Neural cell (in vitro differentiated cells): ENCODE data around the gene DYNLT5. TPM values are rescaled to one million over a fixed set of nuclear protein-coding genes. Genes with fewer than 3 reads are reported as not detected.

Source experiments
- H2AFZ ChIP-seq: fragments of 200-600, 300-800 bp; sonication (generic), shearing (Covaris generic); 2 replicates; pipeline ENCODE4 v1.6.0; 2014; ENCODE audit warnings: low read depth, mild to moderate bottlenecking, antibody characterized with exemption, low read length, moderate library complexity
- H3F3A ChIP-seq: fragments of 200-600 bp; shearing (Covaris generic); 2 replicates; pipeline ENCODE4 v1.6.1; 2016; ENCODE audit warnings: mild to moderate bottlenecking, moderate library complexity, mixed read lengths, antibody characterized with exemption, low read length; ENCODE audit not compliant: insufficient read depth, poor library complexity, severe bottlenecking
- H3K27ac ChIP-seq: fragments of 200-600, 300-800 bp; sonication (generic), shearing (Covaris generic); 2 replicates; pipeline ENCODE4 v1.5.1; 2014; ENCODE audit warnings: mild to moderate bottlenecking, low read length, moderate library complexity
- H3K27me3 ChIP-seq: fragments of 300-800, 200-600 bp; sonication (generic), shearing (Covaris generic); 2 replicates; pipeline ENCODE4 v1.6.0; 2014; ENCODE audit warnings: mild to moderate bottlenecking, low read depth, low read length, moderate library complexity; ENCODE audit not compliant: insufficient read depth
- H3K36me3 ChIP-seq: fragments of 300-800, 200-600 bp; sonication (generic), shearing (Covaris generic); 2 replicates; pipeline ENCODE4 v1.5.1; 2014; ENCODE audit warnings: mild to moderate bottlenecking, antibody characterized with exemption, low read length, moderate library complexity; ENCODE audit not compliant: insufficient read depth
- H3K4me2 ChIP-seq: fragments of 300-800, 200-600 bp; sonication (generic), shearing (Covaris generic); 2 replicates; pipeline ENCODE4 v1.6.0; 2014; ENCODE audit warnings: mild to moderate bottlenecking, low read length
- H3K4me3 ChIP-seq: fragments of 300-800, 200-600 bp; sonication (generic), shearing (Covaris generic); 2 replicates; pipeline ENCODE4 v1.5.1; 2014; ENCODE audit warnings: mild to moderate bottlenecking, low read length, moderate library complexity
- H3K79me2 ChIP-seq: fragments of 200-600 bp; shearing (Covaris generic); replicated peaks from 2 replicates; pipeline ENCODE4 v1.6.0; 2014; ENCODE audit warnings: mild to moderate bottlenecking, low read length, moderate library complexity; ENCODE audit not compliant: insufficient read depth
- H3K9ac ChIP-seq: fragments of 300-800, 200-600 bp; sonication (generic), shearing (Covaris generic); 2 replicates; pipeline ENCODE4 v1.6.1; 2016; ENCODE audit warnings: mild to moderate bottlenecking, low read length, mixed read lengths
- H3K9me2 ChIP-seq: fragments of 200-600 bp; shearing (Covaris generic); 2 replicates; pipeline ENCODE4 v1.6.1; 2016; ENCODE audit warnings: mild to moderate bottlenecking, low read length, mixed read lengths; ENCODE audit not compliant: insufficient read depth
- H3K9me3 ChIP-seq: fragments of 200-600, 300-800 bp; sonication (generic), shearing (Covaris generic); 2 replicates; pipeline ENCODE4 v1.6.1; 2016; ENCODE audit warnings: mild to moderate bottlenecking, mixed run types, low read length, moderate library complexity, mixed read lengths
- H4K20me1 ChIP-seq: fragments of 200-600 bp; shearing (Covaris generic); 2 replicates; pipeline ENCODE4 v1.6.1; 2016; ENCODE audit warnings: mild to moderate bottlenecking, mixed run types; ENCODE audit not compliant: insufficient read depth
- EP300 ChIP-seq: fragments of 450-650 bp; conservative IDR thresholded peaks from 2 replicates; pipeline ENCODE4 v1.6.1; 2014; ENCODE audit warnings: antibody characterized with exemption, mild to moderate bottlenecking, moderate library complexity; ENCODE audit not compliant: poor library complexity, severe bottlenecking
- EZH2 ChIP-seq: fragments of 200-600, 300-800 bp; shearing (Covaris generic), sonication (generic); IDR thresholded peaks from 2 replicates; pipeline ENCODE4 v1.6.1; 2014; ENCODE audit warnings: antibody characterized with exemption, low read length, borderline replicate concordance, mild to moderate bottlenecking; ENCODE audit not compliant: insufficient read depth, poor library complexity, severe bottlenecking
- MXI1 ChIP-seq: fragments of 450-650 bp; conservative IDR thresholded peaks from 2 replicates; pipeline ENCODE4 v1.6.1; 2014; ENCODE audit warnings: antibody characterized with exemption, mild to moderate bottlenecking; ENCODE audit not compliant: poor library complexity, severe bottlenecking
- POLR2AphosphoS5 ChIP-seq: IDR thresholded peaks from 2 replicates; pipeline ENCODE4 v1.6.1; 2012
- RAD21 ChIP-seq: fragments of 450-650 bp; conservative IDR thresholded peaks from 2 replicates; pipeline ENCODE4 v1.6.1; 2014; ENCODE audit warnings: antibody characterized with exemption, mild to moderate bottlenecking, moderate library complexity
- SMC3 ChIP-seq: fragments of 450-650 bp; conservative IDR thresholded peaks from 2 replicates; pipeline ENCODE4 v1.6.1; 2014; ENCODE audit warnings: antibody characterized with exemption, mild to moderate bottlenecking, moderate library complexity; ENCODE audit not compliant: poor library complexity
- TAF1 ChIP-seq: IDR thresholded peaks from 2 replicates; pipeline ENCODE4 v1.6.1; 2012; ENCODE audit warnings: low read depth
- polyA plus RNA-seq: library from polyadenylated mRNA; depleted of rRNA; stranded (reverse); fragments of >200 nt; gene quantifications from 2 replicates; pipeline ENCODE4 v1.2.3, GENCODE V29; 2014
- TF ChIP-seq, protein P1 (sequence below): fragments of 450-650 bp; IDR thresholded peaks from 2 replicates; pipeline ENCODE4 v1.5.1; 2014; ENCODE audit warnings: antibody characterized with exemption, mild to moderate bottlenecking, moderate library complexity; ENCODE audit not compliant: poor library complexity, severe bottlenecking
- TF ChIP-seq, protein P2 (sequence below): IDR thresholded peaks from 2 replicates; pipeline ENCODE4 v1.6.1; 2012; ENCODE audit warnings: borderline replicate concordance

Gene DYNLT5
- polyA plus RNA-seq, 1 donor from 2014 or later, result not detected

DNA sequence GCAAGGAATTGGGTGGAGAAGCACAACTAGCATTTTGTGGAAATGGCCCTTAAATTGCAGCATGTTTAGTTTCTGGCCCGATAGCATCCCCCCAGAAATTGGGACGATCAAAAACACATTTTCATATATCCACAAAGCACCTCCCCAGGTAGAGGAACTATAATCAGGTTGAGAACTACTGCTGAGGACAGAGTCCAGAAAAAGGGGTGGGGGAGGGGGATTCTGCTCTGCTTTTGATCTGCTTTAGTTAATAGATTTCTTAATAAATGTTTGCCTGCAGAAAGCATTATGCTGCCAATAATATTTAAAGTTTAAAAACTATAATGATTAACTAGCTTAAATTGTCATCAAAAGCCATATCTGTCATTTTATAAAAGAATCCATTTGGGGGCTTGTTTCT is 14.4 kb upstream of the DYNLT5 start:
- Histone ChIP-seq H3K9ac (no peak overlapping the region), H2AFZ (no peak overlapping the region), H3K27me3 (no peaks in the 10 kb centered on the region), H3K9me3 (no peaks in the 10 kb centered on the region), H3K27ac (no peak overlapping the region), H3K4me3 (no peak overlapping the region), H3K36me3 (no peaks in the 10 kb centered on the region), H3K79me2 (no peaks in the 10 kb centered on the region), H3K4me2 (no peak overlapping the region), H4K20me1 (no peaks in the 10 kb centered on the region), H3K9me2 (no peaks in the 10 kb centered on the region), H3F3A (no peaks in the 10 kb centered on the region)
- no peak for TF ChIP-seq POLR2AphosphoS5
- TF ChIP-seq, protein P1, sequence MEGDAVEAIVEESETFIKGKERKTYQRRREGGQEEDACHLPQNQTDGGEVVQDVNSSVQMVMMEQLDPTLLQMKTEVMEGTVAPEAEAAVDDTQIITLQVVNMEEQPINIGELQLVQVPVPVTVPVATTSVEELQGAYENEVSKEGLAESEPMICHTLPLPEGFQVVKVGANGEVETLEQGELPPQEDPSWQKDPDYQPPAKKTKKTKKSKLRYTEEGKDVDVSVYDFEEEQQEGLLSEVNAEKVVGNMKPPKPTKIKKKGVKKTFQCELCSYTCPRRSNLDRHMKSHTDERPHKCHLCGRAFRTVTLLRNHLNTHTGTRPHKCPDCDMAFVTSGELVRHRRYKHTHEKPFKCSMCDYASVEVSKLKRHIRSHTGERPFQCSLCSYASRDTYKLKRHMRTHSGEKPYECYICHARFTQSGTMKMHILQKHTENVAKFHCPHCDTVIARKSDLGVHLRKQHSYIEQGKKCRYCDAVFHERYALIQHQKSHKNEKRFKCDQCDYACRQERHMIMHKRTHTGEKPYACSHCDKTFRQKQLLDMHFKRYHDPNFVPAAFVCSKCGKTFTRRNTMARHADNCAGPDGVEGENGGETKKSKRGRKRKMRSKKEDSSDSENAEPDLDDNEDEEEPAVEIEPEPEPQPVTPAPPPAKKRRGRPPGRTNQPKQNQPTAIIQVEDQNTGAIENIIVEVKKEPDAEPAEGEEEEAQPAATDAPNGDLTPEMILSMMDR, result no peak

DNA sequence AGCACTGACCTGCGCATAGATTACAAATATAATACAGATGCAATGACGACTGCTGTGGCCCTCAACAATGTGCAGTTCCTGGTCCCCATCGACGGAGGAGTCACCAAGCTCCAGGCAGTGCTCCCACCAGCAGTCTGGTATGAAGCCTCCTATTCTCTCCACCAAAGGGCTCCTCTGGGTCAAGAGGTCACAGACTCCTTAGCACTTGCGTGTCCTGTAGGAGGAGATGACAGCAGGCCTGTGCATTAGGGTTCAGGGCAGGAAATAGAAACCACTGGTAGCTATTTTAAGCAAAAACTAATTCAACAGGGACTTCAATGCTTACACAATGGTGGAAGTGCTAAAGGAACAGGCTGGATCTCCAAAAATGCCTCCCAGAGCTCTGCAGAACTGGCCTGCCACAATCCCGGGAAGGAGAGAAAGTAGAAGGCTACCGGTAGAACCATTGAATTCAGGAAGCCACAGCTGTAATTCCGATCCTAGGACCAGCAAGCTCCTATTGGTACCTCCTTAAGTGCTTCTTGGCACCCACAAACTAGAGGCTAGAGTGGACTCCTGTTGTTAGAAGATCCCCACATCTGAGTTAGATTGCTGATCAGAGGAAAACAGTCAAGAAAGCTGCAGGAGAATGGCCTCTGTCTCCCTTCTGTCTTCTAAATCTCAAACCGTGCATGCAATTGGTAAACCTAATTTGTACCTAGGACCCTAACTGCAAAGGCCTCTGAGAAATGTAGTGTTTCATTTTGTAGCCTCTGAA is 12.7 kb upstream of the DYNLT5 start:
- H3K27ac ChIP-seq, result no peak overlapping the region
- H4K20me1 ChIP-seq, result no peaks in the 10 kb centered on the region
- H3K9ac ChIP-seq, result no peak overlapping the region
- no peaks in the 10 kb centered on the region for H3K27me3 ChIP-seq
- no peaks in the 10 kb centered on the region for H3K9me3 ChIP-seq
- H3F3A ChIP-seq, result no peaks in the 10 kb centered on the region
- H2AFZ ChIP-seq, result no peak overlapping the region
- H3K4me3 ChIP-seq, result no peak overlapping the region
- TF ChIP-seq RAD21 (no peak), EP300 (no peak), MXI1 (no peak), EZH2 (no peak), TAF1 (no peak), SMC3 (no peak), POLR2AphosphoS5 (no peak)
- TF ChIP-seq, protein P2, sequence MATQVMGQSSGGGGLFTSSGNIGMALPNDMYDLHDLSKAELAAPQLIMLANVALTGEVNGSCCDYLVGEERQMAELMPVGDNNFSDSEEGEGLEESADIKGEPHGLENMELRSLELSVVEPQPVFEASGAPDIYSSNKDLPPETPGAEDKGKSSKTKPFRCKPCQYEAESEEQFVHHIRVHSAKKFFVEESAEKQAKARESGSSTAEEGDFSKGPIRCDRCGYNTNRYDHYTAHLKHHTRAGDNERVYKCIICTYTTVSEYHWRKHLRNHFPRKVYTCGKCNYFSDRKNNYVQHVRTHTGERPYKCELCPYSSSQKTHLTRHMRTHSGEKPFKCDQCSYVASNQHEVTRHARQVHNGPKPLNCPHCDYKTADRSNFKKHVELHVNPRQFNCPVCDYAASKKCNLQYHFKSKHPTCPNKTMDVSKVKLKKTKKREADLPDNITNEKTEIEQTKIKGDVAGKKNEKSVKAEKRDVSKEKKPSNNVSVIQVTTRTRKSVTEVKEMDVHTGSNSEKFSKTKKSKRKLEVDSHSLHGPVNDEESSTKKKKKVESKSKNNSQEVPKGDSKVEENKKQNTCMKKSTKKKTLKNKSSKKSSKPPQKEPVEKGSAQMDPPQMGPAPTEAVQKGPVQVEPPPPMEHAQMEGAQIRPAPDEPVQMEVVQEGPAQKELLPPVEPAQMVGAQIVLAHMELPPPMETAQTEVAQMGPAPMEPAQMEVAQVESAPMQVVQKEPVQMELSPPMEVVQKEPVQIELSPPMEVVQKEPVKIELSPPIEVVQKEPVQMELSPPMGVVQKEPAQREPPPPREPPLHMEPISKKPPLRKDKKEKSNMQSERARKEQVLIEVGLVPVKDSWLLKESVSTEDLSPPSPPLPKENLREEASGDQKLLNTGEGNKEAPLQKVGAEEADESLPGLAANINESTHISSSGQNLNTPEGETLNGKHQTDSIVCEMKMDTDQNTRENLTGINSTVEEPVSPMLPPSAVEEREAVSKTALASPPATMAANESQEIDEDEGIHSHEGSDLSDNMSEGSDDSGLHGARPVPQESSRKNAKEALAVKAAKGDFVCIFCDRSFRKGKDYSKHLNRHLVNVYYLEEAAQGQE, result no peak
- TF ChIP-seq, protein P1, result no peak
- H3K4me2 ChIP-seq, result no peak overlapping the region
- no peaks in the 10 kb centered on the region for H3K36me3 ChIP-seq
- no peaks in the 10 kb centered on the region for H3K79me2 ChIP-seq
- no peaks in the 10 kb centered on the region for H3K9me2 ChIP-seq
